ENCODE measurements around the gene SORCS2. TPM values are rescaled to one million over a fixed set of nuclear protein-coding genes. Genes with fewer than 3 reads are reported as not detected.

Gene SORCS2
- total RNA-seq, 4 donors from 2014 or later = 1.1 to 2.5 (median 2.0) TPM

DNA sequence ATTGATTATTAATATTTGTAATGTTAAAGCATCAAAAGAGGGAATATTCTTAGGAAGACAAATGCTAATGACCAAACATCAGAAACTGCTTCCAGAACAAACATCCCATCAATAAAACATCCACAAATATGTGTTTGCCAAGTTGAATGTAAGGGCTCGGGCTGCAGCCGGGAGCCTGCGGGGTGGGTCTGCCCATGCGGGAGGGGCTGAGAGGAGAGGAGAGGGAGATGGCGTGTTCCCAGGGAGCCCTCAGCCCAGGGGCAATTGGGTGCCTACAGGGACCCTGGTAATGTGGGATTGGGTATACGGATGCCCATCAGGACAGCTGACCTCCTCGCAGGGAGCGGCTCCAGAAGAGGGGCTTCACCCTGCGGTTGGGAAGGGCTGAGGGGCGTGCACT is 280.7 kb downstream of the SORCS2 start:
- no peak overlapping the region for H3K27ac ChIP-seq
- no peaks in the 10 kb centered on the region for H3K9me3 ChIP-seq
- no peaks in the 10 kb centered on the region for H3K36me3 ChIP-seq
- intact Hi-C loops (cut with DNase I) = no loop called here
- DNase-seq = no peak
- H3K27me3 ChIP-seq = peaks cover 0 to 8% (median 0%) of the 10 kb centered on the region in 4 donors
- TF ChIP-seq POLR2A (IDR thresholded peaks at IDR 0.05) = no peak
- TF ChIP-seq, protein P1, sequence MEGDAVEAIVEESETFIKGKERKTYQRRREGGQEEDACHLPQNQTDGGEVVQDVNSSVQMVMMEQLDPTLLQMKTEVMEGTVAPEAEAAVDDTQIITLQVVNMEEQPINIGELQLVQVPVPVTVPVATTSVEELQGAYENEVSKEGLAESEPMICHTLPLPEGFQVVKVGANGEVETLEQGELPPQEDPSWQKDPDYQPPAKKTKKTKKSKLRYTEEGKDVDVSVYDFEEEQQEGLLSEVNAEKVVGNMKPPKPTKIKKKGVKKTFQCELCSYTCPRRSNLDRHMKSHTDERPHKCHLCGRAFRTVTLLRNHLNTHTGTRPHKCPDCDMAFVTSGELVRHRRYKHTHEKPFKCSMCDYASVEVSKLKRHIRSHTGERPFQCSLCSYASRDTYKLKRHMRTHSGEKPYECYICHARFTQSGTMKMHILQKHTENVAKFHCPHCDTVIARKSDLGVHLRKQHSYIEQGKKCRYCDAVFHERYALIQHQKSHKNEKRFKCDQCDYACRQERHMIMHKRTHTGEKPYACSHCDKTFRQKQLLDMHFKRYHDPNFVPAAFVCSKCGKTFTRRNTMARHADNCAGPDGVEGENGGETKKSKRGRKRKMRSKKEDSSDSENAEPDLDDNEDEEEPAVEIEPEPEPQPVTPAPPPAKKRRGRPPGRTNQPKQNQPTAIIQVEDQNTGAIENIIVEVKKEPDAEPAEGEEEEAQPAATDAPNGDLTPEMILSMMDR (IDR thresholded peaks at IDR 0.05) = no peak
- no peaks in the 10 kb centered on the region for H3K4me1 ChIP-seq
- no peak overlapping the region for H3K4me3 ChIP-seq
- WGBS, 2 donors = 69% methylated on average over 7 of the region's 10 CpGs; no CpG with 5 or more reads in 1 of the 2 donors

DNA sequence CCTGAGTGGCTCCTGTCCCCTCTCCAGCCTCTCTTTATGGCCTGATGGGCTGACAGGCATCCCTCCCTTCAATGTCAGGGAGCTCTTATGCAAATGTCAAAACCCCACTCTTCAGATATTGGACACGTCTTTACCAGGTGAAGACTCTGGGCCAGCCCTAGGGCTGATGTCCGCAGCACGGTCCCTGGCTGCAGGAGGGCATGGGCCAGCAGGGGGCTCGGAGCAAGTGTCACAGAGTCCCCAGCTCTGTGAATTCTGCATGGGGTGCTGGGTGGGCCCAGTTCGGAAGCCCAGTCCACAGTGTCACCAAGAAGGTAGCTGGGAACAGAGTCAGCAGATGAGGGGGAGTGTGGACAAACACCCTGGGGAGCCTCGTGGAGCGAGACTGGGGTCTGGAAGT is 282.0 kb downstream of the SORCS2 start:
- DNase-seq = no peak
- Histone ChIP-seq H3K27me3 (peaks cover 0 to 8% (median 0%) of the 10 kb centered on the region in 4 donors), H3K4me3 (no peak overlapping the region), H3K9me3 (no peaks in the 10 kb centered on the region), H3K36me3 (no peaks in the 10 kb centered on the region), H3K27ac (no peak overlapping the region), H3K4me1 (no peaks in the 10 kb centered on the region)
- 70 to 84% methylated on average over 2 to 6 of the region's 7 CpGs for WGBS, 2 donors
- no peak for TF ChIP-seq POLR2A (IDR thresholded peaks at IDR 0.05)
- TF ChIP-seq, protein P1 (IDR thresholded peaks at IDR 0.05) = no peak
- intact Hi-C loops (cut with DNase I) = no loop called here

DNA sequence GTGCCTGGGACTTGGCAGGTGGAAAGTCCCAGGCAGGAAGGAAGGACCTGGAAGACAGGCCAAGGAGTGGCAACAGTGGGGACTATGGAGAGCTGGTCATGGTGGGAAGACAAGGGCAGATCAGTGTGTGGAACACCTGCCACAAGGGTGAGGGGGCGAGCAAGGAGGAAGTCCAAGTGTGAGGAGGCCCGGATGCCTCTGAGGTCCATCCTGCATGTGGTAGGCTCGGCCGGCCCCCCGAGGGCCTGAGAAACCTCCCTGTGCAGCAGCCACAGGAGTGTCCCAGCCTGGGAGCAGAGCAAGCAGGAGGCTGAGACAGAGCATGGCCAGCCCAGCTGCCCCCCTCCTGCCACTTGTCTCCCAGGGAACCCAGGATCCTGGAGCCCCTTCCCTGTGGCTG is 282.9 kb downstream of the SORCS2 start:
- no peak overlapping the region for H3K27ac ChIP-seq
- H3K4me3 ChIP-seq = no peak overlapping the region
- no peaks in the 10 kb centered on the region for H3K36me3 ChIP-seq
- H3K9me3 ChIP-seq = no peaks in the 10 kb centered on the region
- H3K4me1 ChIP-seq = no peaks in the 10 kb centered on the region
- TF ChIP-seq POLR2A (IDR thresholded peaks at IDR 0.05) = no peak
- TF ChIP-seq, protein P1 (IDR thresholded peaks at IDR 0.05) = no peak
- WGBS, 2 donors = 70 to 72% methylated on average over 2 to 5 of the region's 5 CpGs
- H3K27me3 ChIP-seq = peaks cover 0 to 8% (median 0%) of the 10 kb centered on the region in 4 donors
- no peak for DNase-seq
- intact Hi-C loops (cut with DNase I) = no loop called here

DNA sequence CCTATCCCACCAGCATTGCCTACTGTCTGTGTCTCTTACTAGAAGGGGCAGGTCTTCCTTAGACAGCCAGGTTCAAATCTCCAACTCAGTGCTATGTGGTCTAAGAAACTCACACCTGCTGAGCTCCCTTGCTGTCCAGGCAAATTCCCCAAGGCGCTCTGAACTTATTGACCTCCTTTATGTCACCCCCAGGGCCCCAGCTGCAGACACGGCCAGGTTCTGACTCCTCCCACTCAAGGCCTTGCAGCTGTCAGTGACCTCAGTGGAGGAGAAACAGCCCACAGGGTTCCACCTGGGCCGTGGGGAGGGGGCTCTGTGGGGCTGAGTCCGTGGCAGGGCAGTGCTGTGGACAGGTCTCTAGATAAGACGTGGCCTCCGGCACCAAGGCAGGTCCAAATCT is 284.5 kb downstream of the SORCS2 start:
- DNase-seq = no peak

DNA sequence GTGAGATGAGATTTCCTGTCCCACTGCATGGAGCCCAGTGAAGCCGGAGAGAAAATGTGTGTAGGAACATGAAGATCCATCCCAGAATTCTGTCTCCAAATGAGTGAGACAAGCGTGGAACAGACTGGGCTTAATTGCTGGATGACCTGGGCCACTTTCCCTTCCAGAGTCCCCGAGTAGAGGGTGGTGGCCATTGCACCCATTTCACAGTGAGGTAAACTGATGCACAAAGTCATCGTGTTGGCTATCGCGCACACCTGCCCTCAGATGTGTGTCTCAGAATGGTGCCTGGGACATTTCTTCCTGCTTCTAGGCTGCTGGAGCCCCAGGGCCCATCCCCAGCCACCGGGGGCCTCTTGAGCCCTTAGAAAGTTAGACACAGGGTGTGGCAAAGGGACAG is 285.4 kb downstream of the SORCS2 start:
- H3K4me1 ChIP-seq = no peaks in the 10 kb centered on the region
- no peak overlapping the region for H3K4me3 ChIP-seq
- intact Hi-C loops (cut with DNase I) = no loop called here
- H3K36me3 ChIP-seq = no peaks in the 10 kb centered on the region
- H3K27me3 ChIP-seq = no peaks in the 10 kb centered on the region
- DNase-seq = no peak
- WGBS, 2 donors = 85 to 100% methylated on average over 2 to 6 of the region's 7 CpGs
- no peaks in the 10 kb centered on the region for H3K9me3 ChIP-seq
- TF ChIP-seq, protein P1 (IDR thresholded peaks at IDR 0.05) = no peak
- TF ChIP-seq POLR2A (IDR thresholded peaks at IDR 0.05) = no peak
- no peak overlapping the region for H3K27ac ChIP-seq

More for the DNA sequence above, 284.5 kb downstream of the SORCS2 start:
- no peak for TF ChIP-seq POLR2A (IDR thresholded peaks at IDR 0.05)
- TF ChIP-seq, protein P1 (IDR thresholded peaks at IDR 0.05) = no peak
- WGBS, 2 donors = 80% methylated on average over 1 of the region's 6 CpGs; no CpG with 5 or more reads in 1 of the 2 donors
- Histone ChIP-seq H3K9me3 (no peaks in the 10 kb centered on the region), H3K27ac (no peak overlapping the region), H3K4me1 (no peaks in the 10 kb centered on the region), H3K36me3 (no peaks in the 10 kb centered on the region), H3K4me3 (no peak overlapping the region), H3K27me3 (peaks cover 0 to 5% (median 0%) of the 10 kb centered on the region in 4 donors)
- intact Hi-C loops (cut with DNase I) = no loop called here

Measured in esophagus squamous epithelium (tissue), 5 donors.